Fibroblast of mammary gland (primary cell): ENCODE results near the gene AGMAT.
A peak's percentile ranks its signal among the peaks of the same experiment; 100 is the strongest.

Experiments
- DNase-seq: peaks from one replicate; pipeline ENCODE4 v3.0.0-alpha.2; 2010; ENCODE audit warnings: low read depth
- H3K4me3 ChIP-seq: 2 replicates; pipeline ENCODE4 v1.5.1; 2011; ENCODE audit warnings: low read depth, mild to moderate bottlenecking, low read length, moderate library complexity; ENCODE audit not compliant: control insufficient read depth
- CTCF ChIP-seq: conservative IDR thresholded peaks from 2 replicates; pipeline ENCODE4 v1.5.1; 2011; ENCODE audit warnings: low read depth, low read length, inconsistent platforms; ENCODE audit not compliant: control insufficient read depth, insufficient read depth

The AGMAT gene

GRCh38 chr1:15542388-15543250 lies 42.2 kb downstream of the AGMAT start:
- no peak for DNase-seq
- no peak overlapping the region for H3K4me3 ChIP-seq
- TF ChIP-seq CTCF, result no peak

DNA sequence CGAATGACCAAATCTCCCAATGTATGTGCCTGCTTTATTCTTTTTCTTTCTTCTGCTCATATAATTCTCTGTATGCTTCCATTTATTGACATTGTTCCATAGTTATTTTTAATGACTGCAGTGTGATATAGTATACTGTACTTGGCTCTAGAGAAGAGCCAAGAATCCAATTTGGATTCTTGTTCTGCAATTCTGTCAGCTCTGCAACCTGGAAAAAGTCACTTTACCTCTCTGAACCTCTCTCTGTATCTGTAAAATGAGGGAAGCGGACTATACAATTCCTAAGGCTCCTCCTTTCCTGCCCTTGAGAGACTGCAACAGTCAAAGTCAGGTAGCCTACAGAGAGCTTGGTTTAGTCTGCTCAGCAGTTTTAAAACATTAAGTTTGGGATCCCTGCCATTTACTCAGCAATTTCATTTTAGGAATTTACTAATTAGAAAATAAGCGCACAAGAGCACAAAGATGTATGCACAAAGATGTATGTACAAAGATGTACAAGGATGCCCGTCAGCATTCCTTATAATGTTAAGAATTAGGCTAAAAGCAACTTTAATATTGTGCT lies 43.5 kb downstream of the AGMAT start:
- no peak for DNase-seq
- TF ChIP-seq CTCF, result no peak
- no peak overlapping the region for H3K4me3 ChIP-seq

GRCh38 chr1:15540186-15540585 lies 44.7 kb downstream of the AGMAT start:
- no peak for TF ChIP-seq CTCF
- no peak overlapping the region for H3K4me3 ChIP-seq
- DNase-seq, result peak; percentile 8

GRCh38 chr1:15538771-15539170 lies 46.1 kb downstream of the AGMAT start:
- no peak for TF ChIP-seq CTCF
- no peak overlapping the region for H3K4me3 ChIP-seq
- no peak for DNase-seq

- no peak for DNase-seq
- no peak overlapping the region for H3K4me3 ChIP-seq
- TF ChIP-seq CTCF, result no peak
Measured at GRCh38 chr1:15531682-15532081, 53.2 kb downstream of the AGMAT start.

- DNase-seq, result no peak
- TF ChIP-seq CTCF, result no peak
- no peak overlapping the region for H3K4me3 ChIP-seq
Measured at GRCh38 chr1:15531003-15531402, 53.8 kb downstream of the AGMAT start.
